Right forelimb (tissue), 1 donor: Measurements from ENCODE around the gene CAPS.

Source experiments
- DNase-seq: peaks from one replicate; pipeline ENCODE4 v3.0.0-alpha.2; 2018

The CAPS gene

DNA sequence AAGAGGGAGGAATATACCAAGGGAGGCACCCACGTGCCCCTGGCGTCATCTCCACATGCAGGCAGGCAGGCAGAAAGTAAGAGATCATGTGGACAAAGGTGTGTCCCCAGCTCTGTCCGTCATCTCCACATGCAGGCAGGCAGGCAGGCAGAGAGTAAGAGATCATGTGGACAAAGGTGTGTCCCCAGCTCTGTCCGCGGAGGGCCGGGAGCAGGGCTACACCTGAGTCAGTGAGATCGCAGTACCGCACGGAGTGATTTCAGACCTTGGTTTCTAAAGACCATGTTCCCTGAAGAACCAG lies 22.2 kb downstream of the CAPS start:
- DNase-seq = no peak

DNA sequence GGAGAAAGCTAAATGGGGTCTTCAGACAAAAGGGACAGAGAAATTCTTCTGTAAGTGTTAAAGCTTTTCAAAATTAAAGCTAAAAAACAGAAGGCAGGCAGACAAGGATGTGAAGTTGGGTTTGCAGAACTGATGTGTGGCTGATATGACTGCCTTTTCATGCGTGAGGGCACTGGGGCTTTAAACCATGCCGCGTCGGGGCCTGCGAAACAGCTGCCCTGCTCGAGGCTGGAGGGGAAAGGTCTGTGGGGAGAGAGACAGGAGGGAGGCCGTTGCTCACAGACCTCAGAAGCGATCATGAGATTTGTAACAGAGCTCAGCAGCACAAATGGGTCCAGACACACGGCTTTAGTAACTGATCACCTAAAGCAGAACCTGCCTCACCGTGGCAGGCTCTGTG lies 23.5 kb downstream of the CAPS start:
- DNase-seq = no peak

DNA sequence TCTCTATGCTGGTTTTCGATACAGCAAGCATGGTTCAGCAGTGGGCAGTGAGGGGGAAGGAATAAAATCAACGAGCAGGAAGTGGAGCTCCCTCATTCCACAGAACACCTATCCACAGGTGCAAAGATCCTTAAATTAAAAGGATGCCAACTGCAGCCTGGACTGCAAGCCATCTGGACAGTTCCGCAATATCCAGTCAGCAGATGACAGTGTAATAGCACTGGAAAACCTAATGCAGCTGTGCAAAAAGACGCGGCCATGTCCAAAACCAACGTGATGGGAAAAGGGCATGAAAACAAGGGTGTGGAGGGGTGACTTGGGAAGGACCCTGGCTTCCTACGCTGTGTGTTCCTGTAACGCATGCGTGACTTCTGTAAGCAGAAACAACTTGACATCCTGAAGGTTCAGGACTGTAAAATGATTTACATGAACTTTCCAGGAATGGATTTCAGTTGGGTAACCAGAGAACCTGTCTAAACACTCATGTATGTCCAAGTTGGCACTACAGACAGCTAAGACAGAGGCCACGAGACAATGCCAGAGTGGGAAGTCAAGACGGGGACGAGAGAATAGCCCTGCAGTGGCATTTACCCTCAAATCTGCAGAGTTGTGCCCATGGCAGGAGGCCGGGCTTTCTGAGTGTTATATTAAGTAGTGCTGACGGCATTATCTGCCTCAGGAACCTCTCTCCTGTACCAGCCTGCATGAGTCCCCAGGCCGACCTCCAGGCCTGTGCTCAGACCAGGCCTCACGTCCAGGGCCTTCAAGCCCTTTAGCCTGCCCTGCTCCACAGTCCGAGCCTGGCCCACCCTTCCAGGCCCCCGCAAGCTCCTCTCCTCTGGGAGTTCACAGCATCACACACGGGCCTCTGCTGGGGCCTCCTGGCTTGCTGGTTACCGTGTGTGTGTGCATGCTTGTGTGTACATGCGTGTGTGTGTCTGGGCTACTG lies 26.5 kb downstream of the CAPS start:
- DNase-seq = no peak

- DNase-seq = no peak
These were observed 27.6 kb downstream of the CAPS start for GRCh38 chr19:5941673-5942072.

- DNase-seq = no peak
These were observed 29.0 kb downstream of the CAPS start for GRCh38 chr19:5943045-5943444.

GRCh38 chr19:5943623-5944022 lies 29.6 kb downstream of the CAPS start:
- DNase-seq = no peak

DNA sequence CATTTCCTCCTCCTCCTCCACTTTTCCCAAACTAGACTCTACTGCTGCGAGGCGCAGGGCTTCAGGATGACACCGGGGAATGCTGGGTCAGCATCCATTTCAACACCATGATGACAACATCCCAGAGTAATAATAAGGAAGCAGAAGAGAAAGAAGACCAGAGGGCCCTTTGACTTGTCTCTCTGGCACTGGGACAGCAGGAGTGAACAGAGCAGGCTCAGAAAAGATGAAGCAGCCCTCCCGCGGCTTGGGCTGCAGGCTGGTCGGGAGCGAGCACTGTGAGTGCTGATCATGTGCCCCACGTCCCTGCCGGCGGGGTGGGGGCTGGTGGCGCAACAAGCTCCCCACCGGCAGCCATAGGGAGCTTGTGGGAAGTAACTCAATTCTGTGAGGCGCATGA lies 33.4 kb downstream of the CAPS start:
- DNase-seq = no peak

DNA sequence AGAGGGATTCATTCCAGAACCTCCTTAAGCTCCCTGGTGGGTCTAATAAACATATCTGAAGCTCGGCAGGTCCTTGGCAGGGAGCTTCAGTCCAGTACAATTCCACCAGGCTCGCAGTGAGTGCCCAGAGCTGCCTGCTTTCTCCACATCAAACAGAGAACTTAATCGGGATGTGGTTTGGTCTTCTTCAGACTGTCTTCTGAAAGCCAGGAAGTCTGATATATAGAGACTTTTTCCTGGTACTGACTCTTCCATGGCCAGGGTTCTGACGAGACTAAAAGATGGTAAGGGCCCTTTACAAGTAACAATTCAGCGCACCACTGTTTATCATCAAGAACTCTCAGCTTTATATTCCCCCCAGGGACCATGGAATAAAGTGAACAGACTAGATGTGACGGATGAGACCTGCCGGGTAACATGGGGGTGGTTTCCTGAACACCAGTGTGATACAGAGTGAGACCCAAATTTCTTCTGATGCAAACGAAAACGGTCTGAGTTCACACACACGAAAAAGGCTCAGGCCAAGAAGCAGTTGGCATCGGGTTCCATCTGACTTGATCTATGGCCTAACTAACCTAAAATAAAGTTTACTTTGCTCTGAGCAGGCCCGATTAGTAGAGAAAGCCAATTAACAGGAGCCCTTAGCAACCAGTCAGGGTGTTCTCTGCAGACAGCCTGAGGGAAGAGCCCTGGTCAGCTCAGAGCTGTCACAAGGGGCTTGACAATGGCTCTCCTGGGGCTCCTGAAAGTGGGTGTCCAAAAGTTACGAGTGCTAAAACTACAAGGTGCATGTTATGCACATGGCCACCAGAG lies 34.9 kb downstream of the CAPS start:
- DNase-seq = no peak

DNA sequence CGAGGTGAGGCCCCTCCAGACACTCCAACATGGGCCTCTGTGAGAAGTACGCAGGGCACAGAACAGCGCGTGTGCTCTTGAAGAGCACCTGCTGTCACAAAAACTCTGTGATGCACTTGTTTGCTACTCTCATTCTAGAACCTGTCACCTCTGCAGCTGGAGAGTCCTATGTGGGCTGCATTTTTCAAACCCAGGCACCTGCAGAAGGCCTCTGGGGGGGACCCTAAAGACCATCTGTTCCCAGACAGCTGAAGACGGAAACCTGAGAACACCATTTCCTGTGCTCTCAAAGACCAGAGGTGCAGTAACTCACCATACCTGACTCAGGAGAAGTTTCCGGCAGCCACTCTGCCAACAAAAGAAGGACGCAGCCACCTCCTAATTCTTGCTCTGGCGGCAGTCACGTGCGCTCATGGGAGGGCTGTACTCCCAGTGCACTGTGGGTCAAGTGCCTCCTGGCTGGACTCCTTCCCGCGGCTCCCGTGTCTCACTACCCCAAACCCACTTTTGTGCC lies 35.8 kb downstream of the CAPS start:
- DNase-seq = no peak

GRCh38 chr19:5950741-5951140 lies 36.7 kb downstream of the CAPS start:
- no peak for DNase-seq

GRCh38 chr19:5951338-5951861 lies 37.3 kb downstream of the CAPS start:
- no peak for DNase-seq

DNA sequence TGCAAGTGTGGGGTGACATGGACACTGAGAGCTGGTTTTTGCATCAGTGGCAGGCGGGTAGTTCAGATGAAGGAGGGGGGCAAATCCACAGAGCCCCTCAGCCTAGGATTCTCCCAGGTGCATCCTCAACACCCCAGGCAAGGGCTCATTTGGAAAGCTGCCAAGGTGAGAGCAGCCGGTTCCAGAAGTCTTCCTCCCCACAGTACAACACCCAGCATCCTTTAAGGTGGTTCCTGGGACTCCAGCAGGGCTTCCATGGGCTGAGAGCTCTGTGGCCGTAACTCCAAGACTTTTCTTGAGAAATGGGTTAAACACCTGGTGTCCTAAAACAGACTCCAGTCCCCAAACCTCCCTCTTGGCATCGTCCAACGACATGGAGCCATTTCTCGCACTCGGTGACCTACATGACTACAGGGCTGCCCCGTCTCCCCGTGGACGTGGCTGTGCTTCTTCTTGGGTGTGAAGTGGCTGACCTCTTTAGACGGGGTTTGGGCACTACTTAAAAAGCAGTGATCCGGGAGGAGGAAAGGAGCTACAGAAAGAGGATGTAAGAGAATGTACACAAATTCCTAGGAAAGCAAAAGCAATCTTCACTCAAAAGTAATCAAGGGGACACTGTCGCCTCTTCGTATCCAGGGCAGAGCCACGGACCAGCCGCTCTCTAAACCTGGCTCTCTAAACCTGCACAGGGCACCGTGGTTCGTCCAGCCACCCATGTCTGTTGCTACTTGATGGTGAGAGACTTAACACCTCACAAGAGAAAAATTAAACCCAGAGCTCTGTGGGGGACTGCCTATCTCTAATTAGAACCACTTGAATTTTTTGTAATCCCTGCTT lies 38.4 kb downstream of the CAPS start:
- no peak for DNase-seq

DNA sequence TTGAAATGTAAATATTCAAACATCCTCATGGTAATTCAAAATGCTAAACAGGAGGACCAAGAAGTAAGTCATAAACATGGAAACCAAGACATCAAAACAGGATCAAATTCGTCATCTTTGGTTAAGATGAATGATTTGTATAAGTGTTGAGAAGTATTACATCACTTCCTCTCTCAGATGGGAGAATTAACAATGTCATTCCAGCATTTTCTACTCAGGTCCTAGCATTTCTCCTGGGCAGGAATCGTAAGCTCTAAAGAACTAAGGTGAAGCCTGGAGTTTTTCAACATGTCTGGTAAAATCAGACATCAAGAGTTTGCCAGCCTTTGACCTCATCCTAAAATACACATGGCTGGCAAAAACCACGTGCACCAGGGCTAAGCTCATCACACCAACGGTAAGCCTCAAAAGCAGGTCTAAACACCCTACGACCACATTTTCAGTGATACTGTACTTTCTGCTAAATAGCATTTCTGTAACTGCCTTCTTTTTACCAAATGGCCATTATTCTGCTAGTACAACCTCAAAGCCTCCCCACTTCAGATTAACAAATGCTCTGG lies 39.1 kb downstream of the CAPS start:
- DNase-seq = no peak

- DNase-seq = no peak
These were observed 39.7 kb downstream of the CAPS start for GRCh38 chr19:5953680-5954213.

GRCh38 chr19:5954293-5954692 lies 40.2 kb downstream of the CAPS start:
- no peak for DNase-seq

GRCh38 chr19:5955636-5955935 lies 41.5 kb downstream of the CAPS start:
- DNase-seq = no peak

DNA sequence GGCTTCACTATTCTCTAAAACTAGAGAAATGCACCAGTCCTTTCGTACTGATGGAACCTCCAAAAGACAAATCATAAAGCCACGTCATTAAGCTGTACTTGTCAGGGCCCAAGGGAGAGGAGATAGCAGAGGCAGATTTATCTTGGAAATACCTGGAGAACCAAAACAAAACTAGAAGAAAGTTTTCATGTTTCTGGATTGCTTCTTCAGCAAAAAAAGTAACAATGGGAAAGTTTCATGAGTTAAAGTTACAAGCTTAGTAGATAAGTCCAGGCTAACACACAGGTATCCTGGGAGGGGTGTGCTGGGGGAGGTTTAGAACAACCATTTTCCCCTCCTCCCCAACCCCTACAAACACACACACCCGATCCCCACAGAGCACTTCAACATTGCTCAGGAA lies 42.3 kb downstream of the CAPS start:
- no peak for DNase-seq

DNA sequence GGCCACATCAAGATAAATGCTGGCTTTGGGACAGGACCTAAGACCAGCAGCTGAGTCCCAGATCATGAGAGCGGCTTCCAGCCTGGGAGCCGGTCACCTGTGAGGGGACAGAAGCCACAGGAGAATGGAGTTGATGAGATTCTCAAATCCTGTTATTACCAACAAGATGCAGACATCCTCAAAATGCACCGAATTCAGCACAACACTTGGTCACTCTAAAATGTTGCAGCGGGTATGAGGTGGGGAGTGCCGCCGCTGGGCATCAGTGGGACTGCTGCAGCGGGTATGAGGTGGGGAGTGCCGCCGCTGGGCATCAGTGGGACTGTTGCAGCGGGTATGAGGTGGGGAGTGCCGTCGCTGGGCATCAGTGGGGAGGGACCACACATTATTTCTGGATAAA lies 42.7 kb downstream of the CAPS start:
- no peak for DNase-seq

DNA sequence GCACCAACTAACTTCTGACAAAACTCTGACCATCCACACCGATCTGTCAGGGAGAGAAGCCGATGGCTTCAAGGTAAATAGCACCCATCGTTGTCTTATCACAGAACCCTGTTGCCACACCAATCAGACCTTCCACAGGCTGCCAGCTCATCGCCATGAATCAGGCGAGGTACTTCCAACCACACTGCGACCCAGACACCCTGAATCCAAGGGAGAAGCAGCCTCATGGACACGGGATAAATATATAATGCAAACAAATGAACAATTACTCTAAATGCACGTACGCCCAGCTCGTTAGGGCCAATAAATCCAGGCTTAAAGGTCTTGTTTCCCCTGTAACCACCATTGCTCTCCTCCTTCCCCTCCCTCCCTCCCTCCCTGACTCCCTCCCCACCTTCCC lies 43.1 kb downstream of the CAPS start:
- no peak for DNase-seq

GRCh38 chr19:5958074-5958850 lies 44.2 kb downstream of the CAPS start:
- no peak for DNase-seq

DNA sequence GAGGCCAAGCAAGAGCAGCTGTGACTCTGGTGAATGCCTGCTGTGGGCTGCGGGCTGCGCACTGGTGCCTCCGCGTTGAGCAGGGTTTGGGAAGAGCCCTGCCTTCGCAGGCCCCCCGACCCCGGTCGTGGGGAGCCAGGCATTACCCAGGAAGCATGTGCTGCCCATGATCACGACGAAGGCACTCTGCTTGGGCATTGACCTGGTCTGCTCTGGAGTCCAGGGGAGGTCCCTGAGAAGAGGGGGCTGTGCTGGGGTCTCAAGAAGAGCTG lies 44.7 kb downstream of the CAPS start:
- DNase-seq = no peak
